H1 (cell line): ENCODE measurements around the gene SLC5A12. TPM values are rescaled to one million over a fixed set of nuclear protein-coding genes. Genes with fewer than 3 reads are reported as not detected.

ENCODE experiments used
- CTCF ChIA-PET: fragments of 300-600 bp; sonication (Branson Sonifier 250); formaldehyde crosslinking; loops from one replicate; lab custom pipeline; 2021; ENCODE audit not compliant: partially characterized antibody; lab: Charles Lee
- POLR2A ChIA-PET: fragments of 300-600 bp; sonication (Branson Sonifier 250); formaldehyde crosslinking; loops from one replicate; lab custom pipeline; 2021; ENCODE audit warnings: inconsistent platforms; ENCODE audit not compliant: partially characterized antibody; lab: Charles Lee
- DNase-seq, 2 experiments: peaks; one replicate each; pipeline versions ENCODE4 v3.0.0 to v3.0.0-alpha.2; 2010 to 2022; ENCODE audit warnings: low spot score in 2 of 2, low read depth in 1 of 2, mixed read lengths in 1 of 2
- FAIRE-seq: peaks from 2 replicates; lab custom pipeline; 2011; peaks lifted over from hg19 to GRCh38; lab: Jason Lieb, UNC
- H2AFZ ChIP-seq: 2 replicates; pipeline ENCODE4 v1.8.1; 2012; ENCODE audit warnings: low read length, inconsistent platforms
- H2AK5ac ChIP-seq: 2 replicates; pipeline ENCODE4 v1.6.1; 2013; ENCODE audit warnings: low read depth, low read length
- H2BK120ac ChIP-seq: replicated peaks from 2 replicates; pipeline ENCODE3; 2013; ENCODE audit warnings: low read depth, low read length, inconsistent platforms
- H2BK12ac ChIP-seq: 2 replicates; pipeline ENCODE4 v1.6.1; 2013; ENCODE audit warnings: low read depth, low read length
- H2BK15ac ChIP-seq: 2 replicates; pipeline ENCODE4 v1.6.1; 2013; ENCODE audit warnings: low read length
- H2BK20ac ChIP-seq: 2 replicates; pipeline ENCODE4 v1.6.1; 2013; ENCODE audit warnings: low read length
- H2BK5ac ChIP-seq: 2 replicates; pipeline ENCODE4 v1.6.1; 2013; ENCODE audit warnings: low read depth, low read length
- H3K14ac ChIP-seq: 2 replicates; pipeline ENCODE4 v1.6.1; 2013; ENCODE audit warnings: inconsistent platforms; ENCODE audit not compliant: insufficient read length
- H3K18ac ChIP-seq: 2 replicates; pipeline ENCODE4 v1.6.1; 2013; ENCODE audit warnings: low read length; ENCODE audit errors: extremely low read depth
- H3K23ac ChIP-seq: 2 replicates; pipeline ENCODE4 v1.6.1; 2013; ENCODE audit warnings: inconsistent platforms; ENCODE audit not compliant: insufficient read length
- H3K23me2 ChIP-seq: 2 replicates; pipeline ENCODE4 v1.6.1; 2013; ENCODE audit warnings: low read depth, low read length
- H3K27ac ChIP-seq: 2 replicates; pipeline ENCODE4 v1.6.1; 2011; ENCODE audit warnings: low read depth, low read length, inconsistent platforms
- H3K27me3 ChIP-seq, 4 experiments: replicated peaks in 1 of 4; 1 replicate in 1 of 4; 2 replicates in 3 of 4; pipeline versions ENCODE4 v1.6.1 to v1.8.1; 2011 to 2013; ENCODE audit warnings: low read length in 3 of 4, mild to moderate bottlenecking in 3 of 4, inconsistent platforms in 2 of 4, mixed read lengths in 2 of 4, moderate library complexity in 1 of 4; ENCODE audit not compliant: control insufficient read depth in 3 of 4, insufficient read depth in 3 of 4; ENCODE audit errors: extremely low read depth in 1 of 4
- H3K36me3 ChIP-seq, 4 experiments: 2 replicates each; pipeline versions ENCODE4 v1.6.1 to v1.8.1; 2011 to 2013; ENCODE audit warnings: mild to moderate bottlenecking in 4 of 4, low read length in 3 of 4, moderate library complexity in 2 of 4, control low read depth in 1 of 4, inconsistent platforms in 1 of 4; ENCODE audit not compliant: insufficient read depth in 4 of 4, control insufficient read depth in 2 of 4
- H3K4ac ChIP-seq: replicated peaks from 2 replicates; pipeline ENCODE3; 2013; ENCODE audit warnings: low read length, low read depth, mixed read lengths, inconsistent platforms; ENCODE audit not compliant: insufficient read length
- H3K4me1 ChIP-seq, 4 experiments: replicated peaks in 1 of 4; 1 replicate in 1 of 4; 2 replicates in 3 of 4; pipeline versions ENCODE4 v1.6.1 to v1.8.1; 2011 to 2013; ENCODE audit warnings: low read length in 3 of 4, inconsistent platforms in 2 of 4, mixed read lengths in 1 of 4; ENCODE audit not compliant: insufficient read depth in 4 of 4, control insufficient read depth in 3 of 4
- H3K4me2 ChIP-seq, 2 experiments: 2 replicates each; pipeline versions ENCODE4 v1.6.1 to v1.8.1; 2011 to 2013; ENCODE audit warnings: low read depth in 2 of 2, low read length in 2 of 2, control low read depth in 1 of 2, inconsistent platforms in 1 of 2, mild to moderate bottlenecking in 1 of 2; ENCODE audit not compliant: insufficient read depth in 1 of 2
- H3K4me3 ChIP-seq, 4 experiments: fragments of 200-600, 300-600 bp in 1 of 4; sonication (generic), shearing (Covaris generic), sonication (Bioruptor Twin) in 1 of 4; 2 replicates each; pipeline versions ENCODE4 v1.5.1 to v1.8.1; 2011 to 2016; ENCODE audit warnings: low read length in 4 of 4, low read depth in 3 of 4, control low read depth in 2 of 4, inconsistent platforms in 2 of 4, mild to moderate bottlenecking in 2 of 4, mixed read lengths in 1 of 4, moderate library complexity in 1 of 4; ENCODE audit not compliant: insufficient read depth in 2 of 4; ENCODE audit errors: extremely low read depth in 1 of 4
- H3K56ac ChIP-seq: replicated peaks from 2 replicates; pipeline ENCODE3; 2013; ENCODE audit warnings: low read depth, mild to moderate bottlenecking, mixed read lengths, low read length, inconsistent platforms; ENCODE audit not compliant: insufficient read length
- H3K79me1 ChIP-seq: 2 replicates; pipeline ENCODE4 v1.6.1; 2013; ENCODE audit warnings: low read depth, low read length, control low read depth
- H3K79me2 ChIP-seq, 2 experiments: 2 replicates each; pipeline versions ENCODE4 v1.6.1 to v1.8.1; 2012 to 2013; ENCODE audit warnings: low read length in 2 of 2, mild to moderate bottlenecking in 2 of 2, inconsistent platforms in 1 of 2; ENCODE audit not compliant: insufficient read depth in 2 of 2, control insufficient read depth in 1 of 2
- H3K9ac ChIP-seq, 4 experiments: replicated peaks in 1 of 4; 1 replicate in 1 of 4; 2 replicates in 3 of 4; pipeline versions ENCODE4 v1.6.1 to v1.8.1; 2011 to 2013; ENCODE audit warnings: low read depth in 3 of 4, low read length in 3 of 4, control low read depth in 2 of 4, mild to moderate bottlenecking in 2 of 4, moderate library complexity in 2 of 4, inconsistent platforms in 1 of 4; ENCODE audit errors: extremely low read depth in 1 of 4
- H3K9me3 ChIP-seq, 2 experiments: 2 replicates each; pipeline versions ENCODE4 v1.6.1 to v1.8.1; 2012 to 2013; ENCODE audit warnings: mild to moderate bottlenecking in 2 of 2, moderate library complexity in 2 of 2, control low read depth in 1 of 2, inconsistent platforms in 1 of 2, low read depth in 1 of 2, low read length in 1 of 2, mixed read lengths in 1 of 2; ENCODE audit not compliant: insufficient read depth in 2 of 2
- H4K20me1 ChIP-seq, 2 experiments: replicated peaks in 1 of 2; 2 replicates each; pipeline versions ENCODE3 to v1.8.1; 2011 to 2013; ENCODE audit warnings: inconsistent platforms in 2 of 2, low read length in 2 of 2, mild to moderate bottlenecking in 1 of 2; ENCODE audit not compliant: insufficient read depth in 2 of 2, control insufficient read depth in 1 of 2
- H4K5ac ChIP-seq: 2 replicates; pipeline ENCODE4 v1.6.1; 2013; ENCODE audit warnings: low read length, low read depth, mixed read lengths, inconsistent platforms; ENCODE audit not compliant: insufficient read length
- H4K8ac ChIP-seq: 2 replicates; pipeline ENCODE4 v1.8.0; 2013; ENCODE audit warnings: mild to moderate bottlenecking, moderate library complexity, low read length, inconsistent platforms; ENCODE audit not compliant: insufficient read depth; ENCODE audit errors: extremely low read depth
- H4K91ac ChIP-seq: replicated peaks from 2 replicates; pipeline ENCODE3; 2013; ENCODE audit warnings: low read length, mixed read lengths, inconsistent platforms; ENCODE audit not compliant: insufficient read length
- CEBPB ChIP-seq: IDR thresholded peaks from 2 replicates; pipeline ENCODE4 v1.6.1; 2012; ENCODE audit warnings: low read depth, low read length
- KDM1A ChIP-seq: fragments of 200-600, 300-600 bp; sonication (generic); IDR thresholded peaks from 2 replicates; pipeline ENCODE4 v1.7.1; 2016; ENCODE audit warnings: mild to moderate bottlenecking, low read length, borderline replicate concordance
- MAX ChIP-seq: IDR thresholded peaks from 2 replicates; pipeline ENCODE4 v1.6.1; 2012; ENCODE audit warnings: inconsistent platforms
- RAD21 ChIP-seq, 2 experiments: IDR thresholded peaks in 1 of 2; conservative IDR thresholded peaks in 1 of 2; 2 replicates each; pipeline ENCODE4 v1.6.1; 2011; ENCODE audit warnings: low read depth in 2 of 2, low read length in 2 of 2, improper control_type of control experiment in 1 of 2, inconsistent platforms in 1 of 2, mild to moderate bottlenecking in 1 of 2, moderate library complexity in 1 of 2
- SIX5 ChIP-seq: IDR thresholded peaks from 2 replicates; pipeline ENCODE4 v1.6.1; 2011; ENCODE audit warnings: mild to moderate bottlenecking, low read depth, low read length
- SUZ12 ChIP-seq: fragments of 200-600 bp; sonication (generic); IDR thresholded peaks from 2 replicates; pipeline ENCODE4 v1.6.1; 2012; ENCODE audit warnings: mild to moderate bottlenecking, inconsistent platforms, low read length, moderate library complexity, mixed read lengths
- WGBS, 2 experiments: shearing (Covaris generic) in 1 of 2; methylation state at CpG; one replicate each; pipeline versions ENCODE4 v1.1.6 to v1.1.7; 2013 to 2015; ENCODE audit warnings: low lambda C conversion rate in 2 of 2, mixed read lengths in 2 of 2, inconsistent platforms in 1 of 2, low coverage in 1 of 2, missing lambda C conversion rate in 1 of 2; ENCODE audit not compliant: insufficient replicate concordance in 2 of 2, insufficient coverage in 1 of 2, insufficient read length in 1 of 2; ENCODE audit errors: extremely low coverage in 1 of 2, missing lambda C conversion rate in 1 of 2; 5-methylcytosine and 5-hydroxymethylcytosine counted together
- polyA plus RNA-seq, 7 experiments: library from polyadenylated mRNA; depleted of rRNA in 3 of 7; stranded (reverse) in 5 of 7; unstranded in 2 of 7; fragments of >200 nt in 5 of 7; fragments of 200-250 nt in 2 of 7; gene quantifications; 1 replicate in 5 of 7; 2 replicates in 1 of 7; 4 replicates in 1 of 7; pipeline versions ENCODE4 v1.2.1 to v1.2.3, GENCODE V29; 2011 to 2013; ENCODE audit warnings: missing spikeins in 2 of 7, mixed read lengths in 2 of 7
- total RNA-seq: library from RNA; stranded (reverse); fragmentation: NEBNext Ultra II Directional; extraction: Animal tissue kit (Norgen Biotek cat#: 25700); gene quantifications from 2 replicates; pipeline ENCODE4 v1.2.1, GENCODE V29; 2021
- TF ChIP-seq, protein P1 (sequence below): IDR thresholded peaks from 2 replicates; pipeline ENCODE4 v1.6.1; 2012; ENCODE audit warnings: low read length, inconsistent platforms

SLC5A12 gene
- total and polyA plus RNA-seq, 2 of the 8 experiments (the other 6 are each of a cell fraction or from before 2014, with no cell fraction given) = 1.3 to 1.4 TPM

DNA sequence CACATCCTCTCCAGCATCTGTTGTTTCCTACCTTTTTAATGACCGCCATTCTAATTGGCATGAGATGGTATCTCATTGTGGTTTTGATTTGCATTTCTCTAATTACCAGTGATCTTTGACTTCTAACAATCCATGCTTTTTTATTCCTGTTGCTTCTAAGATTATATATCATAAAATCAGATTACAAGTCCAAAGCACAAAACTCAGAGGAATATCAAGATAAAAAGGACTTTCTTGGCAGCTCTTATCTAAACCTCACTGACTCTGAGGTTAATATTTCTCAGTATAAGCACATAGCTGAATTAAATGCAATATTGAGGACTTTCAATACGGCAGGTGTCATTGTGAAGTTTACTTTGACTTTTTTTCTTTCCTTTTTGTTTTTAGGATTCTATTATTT lies 11.4 kb downstream of the SLC5A12 start:
- Histone ChIP-seq H2AFZ (no peak overlapping the region), H3K56ac (no peak overlapping the region), H2BK20ac (no peak overlapping the region), H4K91ac (no peak overlapping the region), H3K9ac (no peak overlapping the region), H3K79me1 (no peaks in the 10 kb centered on the region), H4K20me1 (no peaks in the 10 kb centered on the region), H3K27ac (no peak overlapping the region), H3K79me2 (no peaks in the 10 kb centered on the region), H2BK12ac (no peak overlapping the region), H2BK120ac (no peak overlapping the region), H2AK5ac (no peak overlapping the region), H3K23me2 (no peaks in the 10 kb centered on the region; the same call in 1 of the 2 replicates), H3K4me1 (no peaks in the 10 kb centered on the region), H2BK15ac (no peak overlapping the region), H3K23ac (no peak overlapping the region), H2BK5ac (no peak overlapping the region), H3K18ac (no peak overlapping the region), H3K4ac (no peak overlapping the region), H3K9me3 (no peaks in the 10 kb centered on the region), H4K5ac (no peak overlapping the region), H3K36me3 (no peaks in the 10 kb centered on the region), H4K8ac (no peak overlapping the region), H3K14ac (no peak overlapping the region), H3K4me2 (no peak overlapping the region), H3K27me3 (no peaks in the 10 kb centered on the region), H3K4me3 (no peak overlapping the region)
- CTCF ChIA-PET = no interaction called here
- FAIRE-seq = no peak
- WGBS, 2 experiments = 95% methylated on average over 2 of the region's 2 CpGs; no CpG with 5 or more reads in 1 of the 2 experiments
- no peak for DNase-seq
- POLR2A ChIA-PET = no interaction called here
- TF ChIP-seq KDM1A (no peak), MAX (no peak), SIX5 (no peak), CEBPB (no peak), RAD21 (IDR thresholded peaks at IDR 0.05 in 1 of 2, conservative IDR thresholded peaks at IDR 0.05 in 1 of 2; ENCODE audit: low read depth in 2 of 2, low read length in 2 of 2) (no peak), SUZ12 (no peak)
- TF ChIP-seq, protein P1, sequence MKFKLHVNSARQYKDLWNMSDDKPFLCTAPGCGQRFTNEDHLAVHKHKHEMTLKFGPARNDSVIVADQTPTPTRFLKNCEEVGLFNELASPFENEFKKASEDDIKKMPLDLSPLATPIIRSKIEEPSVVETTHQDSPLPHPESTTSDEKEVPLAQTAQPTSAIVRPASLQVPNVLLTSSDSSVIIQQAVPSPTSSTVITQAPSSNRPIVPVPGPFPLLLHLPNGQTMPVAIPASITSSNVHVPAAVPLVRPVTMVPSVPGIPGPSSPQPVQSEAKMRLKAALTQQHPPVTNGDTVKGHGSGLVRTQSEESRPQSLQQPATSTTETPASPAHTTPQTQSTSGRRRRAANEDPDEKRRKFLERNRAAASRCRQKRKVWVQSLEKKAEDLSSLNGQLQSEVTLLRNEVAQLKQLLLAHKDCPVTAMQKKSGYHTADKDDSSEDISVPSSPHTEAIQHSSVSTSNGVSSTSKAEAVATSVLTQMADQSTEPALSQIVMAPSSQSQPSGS = no peak
